A549 (cell line): ENCODE data around the gene COX6A1. TPM values are rescaled to one million over a fixed set of nuclear protein-coding genes. Genes with fewer than 3 reads are reported as not detected.

Source experiments
- ATAC-seq, 2 experiments: fragments of 200-7000 bp in 1 of 2; fragments of >200 bp in 1 of 2; cut with Nextera tagmentation in 1 of 2; cut with Tn5 transposase in 1 of 2; 3 replicates each; pipeline versions ENCODE4 v1.8.0 to v1.9.1; 2018 to 2020; ENCODE audit warnings: mild to moderate bottlenecking in 1 of 2, moderate library complexity in 1 of 2
- CTCF ChIA-PET: fragments of 300-600 bp; sonication (Branson Sonifier 250); formaldehyde crosslinking; extraction: SDS; loops from one replicate; lab custom pipeline; 2021; ENCODE audit warnings: antibody characterized with exemption, inconsistent platforms; lab: Yijun Ruan, JAX
- POLR2A ChIA-PET: fragments of 350-600 bp; formaldehyde crosslinking; extraction: SDS; loops from one replicate; lab custom pipeline; 2021; ENCODE audit warnings: antibody characterized with exemption, inconsistent platforms; lab: Yijun Ruan, JAX
- DNase-seq, 2 experiments: peaks; one replicate each; pipeline versions ENCODE4 v3.0.0 to v3.0.0-alpha.2; 2011 to 2016; ENCODE audit warnings: low read depth in 1 of 2, low spot score in 1 of 2
- FAIRE-seq: peaks from 2 replicates; lab custom pipeline; 2011; peaks lifted over from hg19 to GRCh38; lab: Jason Lieb, UNC
- H3K27ac ChIP-seq, 2 experiments: fragments of >200 bp; sonication (Bioruptor Twin); formaldehyde crosslinking; 3 replicates each; pipeline ENCODE4 v1.5.1; 2016 to 2017
- H3K4me1 ChIP-seq: fragments of >200 bp; sonication (Bioruptor Twin); formaldehyde crosslinking; 3 replicates; pipeline ENCODE4 v1.6.1; 2016
- H3K4me2 ChIP-seq: fragments of >200 bp; sonication (Bioruptor Twin); formaldehyde crosslinking; 3 replicates; pipeline ENCODE4 v1.6.1; 2016
- H3K4me3 ChIP-seq: fragments of >200 bp; sonication (Bioruptor Twin); formaldehyde crosslinking; 3 replicates; pipeline ENCODE4 v1.5.1; 2016
- H3K9me3 ChIP-seq: fragments of >200 bp; sonication (Bioruptor Twin); formaldehyde crosslinking; 3 replicates; pipeline ENCODE4 v1.6.1; 2016
- BHLHE40 ChIP-seq: IDR thresholded peaks from 2 replicates; pipeline ENCODE4 v1.6.1; 2012; ENCODE audit warnings: low read depth, low read length, inconsistent platforms
- CBX2 ChIP-seq: fragments of 200-600 bp; sonication (generic); IDR thresholded peaks from 2 replicates; pipeline ENCODE4 v1.6.1; 2016; ENCODE audit warnings: low read depth, mild to moderate bottlenecking, borderline replicate concordance
- CEBPB ChIP-seq, 2 experiments: fragments of >200 bp in 1 of 2; sonication (Bioruptor Twin) in 1 of 2; formaldehyde crosslinking in 1 of 2; IDR thresholded peaks; 2 replicates each; pipeline ENCODE4 v1.6.1; 2012 to 2016
- E2F6 ChIP-seq: IDR thresholded peaks from 2 replicates; pipeline ENCODE4 v1.6.1; 2012; ENCODE audit warnings: low read depth, borderline replicate concordance
- EHF ChIP-seq: fragments of 250-450 bp; sonication (Bioruptor Pico); IDR thresholded peaks from 2 replicates; pipeline ENCODE4 v1.5.0; 2020; ENCODE audit warnings: mild to moderate bottlenecking
- EHMT2 ChIP-seq: fragments of 200-600 bp; sonication (generic); IDR thresholded peaks from 2 replicates; pipeline ENCODE4 v1.6.1; 2016; ENCODE audit warnings: antibody characterized with exemption, low read depth, mild to moderate bottlenecking, moderate library complexity
- ESRRA ChIP-seq: fragments of 150-350 bp; IDR thresholded peaks from 2 replicates; pipeline ENCODE4 v1.6.1; 2014; ENCODE audit warnings: mild to moderate bottlenecking, low read length, borderline replicate concordance
- FOSB ChIP-seq: fragments of 250-450 bp; sonication (Bioruptor Pico); IDR thresholded peaks from 2 replicates; pipeline ENCODE4 v1.5.0; 2020; ENCODE audit warnings: mild to moderate bottlenecking, moderate library complexity
- FOXS1 ChIP-seq: fragments of 250-450 bp; sonication (Bioruptor Pico); IDR thresholded peaks from 2 replicates; pipeline ENCODE4 v1.5.0; 2020; ENCODE audit warnings: mild to moderate bottlenecking, moderate library complexity
- GATA3 ChIP-seq: IDR thresholded peaks from 2 replicates; pipeline ENCODE4 v1.6.1; 2012; ENCODE audit warnings: borderline replicate concordance
- HOXA7 ChIP-seq: fragments of 250-450 bp; sonication (Bioruptor Pico); IDR thresholded peaks from 2 replicates; pipeline ENCODE4 v1.5.0; 2020; ENCODE audit warnings: mild to moderate bottlenecking, moderate library complexity
- HOXB5 ChIP-seq: fragments of 250-450 bp; sonication (Bioruptor Pico); IDR thresholded peaks from 2 replicates; pipeline ENCODE4 v1.5.0; 2020; ENCODE audit warnings: mild to moderate bottlenecking, moderate library complexity
- JUN ChIP-seq, 2 experiments: fragments of >200 bp; sonication (Bioruptor Twin); formaldehyde crosslinking; IDR thresholded peaks; 2 replicates in 1 of 2; 3 replicates in 1 of 2; pipeline ENCODE4 v1.6.1; 2016 to 2017
- JUNB ChIP-seq: fragments of >200 bp; sonication (Bioruptor Twin); formaldehyde crosslinking; IDR thresholded peaks from 2 replicates; pipeline ENCODE4 v1.6.1; 2016
- MAFK ChIP-seq: fragments of 450-650 bp; IDR thresholded peaks from 2 replicates; pipeline ENCODE4 v1.6.1; 2014; ENCODE audit not compliant: partially characterized antibody
- MYC ChIP-seq: IDR thresholded peaks from 2 replicates; pipeline ENCODE4 v1.6.1; 2012; ENCODE audit warnings: mild to moderate bottlenecking, inconsistent platforms, low read length, improper control_type of control experiment, borderline replicate concordance
- PBX3 ChIP-seq: IDR thresholded peaks from 2 replicates; pipeline ENCODE4 v1.6.1; 2012
- PHF8 ChIP-seq: fragments of 200-600 bp; sonication (generic); IDR thresholded peaks from 2 replicates; pipeline ENCODE4 v1.6.1; 2016; ENCODE audit warnings: low read depth, mild to moderate bottlenecking, antibody characterized with exemption, moderate library complexity, borderline replicate concordance
- POLR2AphosphoS2 ChIP-seq: conservative IDR thresholded peaks from 2 replicates; pipeline ENCODE4 v1.6.1; 2012; ENCODE audit warnings: low read length, improper control_type of control experiment, inconsistent platforms
- RAD21 ChIP-seq, 2 experiments: fragments of >200 bp in 1 of 2; sonication (Bioruptor Twin) in 1 of 2; formaldehyde crosslinking in 1 of 2; IDR thresholded peaks in 1 of 2; conservative IDR thresholded peaks in 1 of 2; 2 replicates in 1 of 2; 3 replicates in 1 of 2; pipeline ENCODE4 v1.6.1; 2012 to 2018; ENCODE audit warnings: inconsistent platforms in 1 of 2
- RFX5 ChIP-seq: fragments of 450-650 bp; IDR thresholded peaks from 2 replicates; pipeline ENCODE4 v1.7.1; 2014; ENCODE audit warnings: antibody characterized with exemption, mild to moderate bottlenecking, moderate library complexity
- TP53 ChIP-seq: fragments of 250-450 bp; sonication (Bioruptor Pico); IDR thresholded peaks from 2 replicates; pipeline ENCODE4 v1.5.0; 2021; ENCODE audit warnings: mild to moderate bottlenecking, moderate library complexity
- USF2 ChIP-seq: fragments of 450-650 bp; IDR thresholded peaks from 2 replicates; pipeline ENCODE4 v1.6.1; 2014; ENCODE audit warnings: antibody characterized with exemption
- WGBS: methylation state at CpG from one replicate; pipeline ENCODE4 v1.1.6; 2017; ENCODE audit errors: missing lambda C conversion rate; 5-methylcytosine and 5-hydroxymethylcytosine counted together
- polyA plus RNA-seq, 4 experiments: library from polyadenylated mRNA; depleted of rRNA in 3 of 4; stranded (reverse); fragments of >200 nt; fragmentation: RNase III in 1 of 4; extraction: RNeasy Plus Mini Kit Qiagen cat#74134 plus additional on column Dnase treatment in 1 of 4; gene quantifications; 2 replicates in 3 of 4; 3 replicates in 1 of 4; pipeline ENCODE4 v1.2.3, GENCODE V29; 2011 to 2017

COX6A1 gene
- polyA plus RNA-seq, 2 of the 4 experiments (the other 2 are of a cell fraction) = 759 to 948 TPM

GRCh38 chr12:120467439-120467838 lies 29.5 kb downstream of the COX6A1 start:
- TF ChIP-seq MYC = no peak
- no peak for TF ChIP-seq EHF (CRISPR knock-in tag)
- TF ChIP-seq MAFK = no peak
- TF ChIP-seq E2F6 = no peak
- no peak for TF ChIP-seq RAD21 (conservative IDR thresholded peaks at IDR 0.05 in 1 of 2, IDR thresholded peaks at IDR 0.05 in 1 of 2)
- no peak for TF ChIP-seq USF2
- no peak for TF ChIP-seq FOXS1 (CRISPR knock-in tag)
- no peak for TF ChIP-seq JUNB
- no peak for TF ChIP-seq TP53
- no peak for TF ChIP-seq POLR2AphosphoS2
- no peak for TF ChIP-seq FOSB
- TF ChIP-seq CBX2 = no peak
- no peak for TF ChIP-seq RFX5
- TF ChIP-seq ESRRA = no peak
- TF ChIP-seq HOXB5 (CRISPR knock-in tag) = no peak
- no peak for TF ChIP-seq GATA3
- TF ChIP-seq CEBPB (IDR thresholded peaks at IDR 0.05) = no peak
- TF ChIP-seq BHLHE40 = no peak
- no peak for TF ChIP-seq HOXA7 (CRISPR knock-in tag)
- TF ChIP-seq JUN (IDR thresholded peaks at IDR 0.05) = no peak
- TF ChIP-seq, all 56 proteins: peak for 0
- no peak for ATAC-seq
- no peak for DNase-seq
- H3K27ac ChIP-seq = no peak overlapping the region
- no peaks in the 10 kb centered on the region for H3K9me3 ChIP-seq
- peaks cover 29% of the 10 kb centered on the region; the same call in 2 of the 3 replicates for H3K4me1 ChIP-seq
- CTCF ChIA-PET = interaction anchor here (0.9 to 11.1 kb wide), 21 partner anchors 13 to 504 kb away, joined by 3 to 167 read pairs (median 4); partner anchors contain the start of genes COX6A1, DYNLL1, GATC and TRIAP1
- no peak overlapping the region for H3K4me3 ChIP-seq
- POLR2A ChIA-PET = interaction anchor here (1.7 kb wide), 1 partner anchor 266 kb away, joined by 3 read pairs; the partner anchor contains the start of gene RPLP0
- WGBS = 91% methylated on average over 6 of the region's 6 CpGs
- FAIRE-seq = no peak
- H3K4me2 ChIP-seq = no peak overlapping the region; the same call in 2 of the 3 replicates

- WGBS = 4% methylated on average over 23 of the region's 23 CpGs
- H3K4me1 ChIP-seq = peaks cover 29% of the 10 kb centered on the region; the same call in 2 of the 3 replicates
- FAIRE-seq (no peak), ATAC-seq (peak; percentile 15 to 20; a peak in 4 of 6 replicates), DNase-seq (peak; percentile 25 to 55)
- H3K9me3 ChIP-seq = no peaks in the 10 kb centered on the region
- H3K4me3 ChIP-seq = peak overlapping the region; percentile 80
- ChIA-PET POLR2A (interaction anchor here (1.5 kb wide), 1 partner anchor 28 kb away, joined by 3 read pairs; the partner anchor contains the start of gene DYNLL1), CTCF (interaction anchor here (0.6 to 11.1 kb wide), 11 partner anchors 14 to 240 kb away, joined by 3 to 167 read pairs (median 4); partner anchors contain the start of gene COX6A1)
- no peak for TF ChIP-seq GATA3
- 0 out of 2 replicates have a peak, but pooled peaks have one; percentile 17 for TF ChIP-seq FOSB
- peak overlapping the region; percentile 98 for H3K27ac ChIP-seq
- H3K4me2 ChIP-seq = peak overlapping the region; percentile 90
Observed at GRCh38 chr12:120468325-120468820, 30.5 kb downstream of the COX6A1 start.

GRCh38 chr12:120468821-120469449 lies 31.0 kb downstream of the COX6A1 start:
- H3K4me3 ChIP-seq = peak overlapping the region; percentile 80
- CTCF ChIA-PET = interaction anchor here (0.5 to 11.1 kb wide), 13 partner anchors 14 to 181 kb away, joined by 3 to 167 read pairs (median 4); partner anchors contain the start of gene COX6A1
- no peak for FAIRE-seq
- no peaks in the 10 kb centered on the region for H3K9me3 ChIP-seq
- peaks cover 32% of the 10 kb centered on the region; the same call in 2 of the 3 replicates for H3K4me1 ChIP-seq
- POLR2A ChIA-PET = interaction anchor here (1.5 kb wide), 1 partner anchor 27 kb away, joined by 3 read pairs; the partner anchor contains the start of gene DYNLL1
- TF ChIP-seq PBX3 = no peak
- no peak for TF ChIP-seq CEBPB (IDR thresholded peaks at IDR 0.05)
- TF ChIP-seq E2F6 = no peak
- TF ChIP-seq EHMT2 = no peak
- TF ChIP-seq PHF8 = no peak
- TF ChIP-seq HOXB5 (CRISPR knock-in tag) = no peak
- TF ChIP-seq, all 56 proteins: peak for 0
- peak; percentile 31 to 36 for DNase-seq
- peak; percentile 11 to 37 for ATAC-seq
- H3K27ac ChIP-seq = peak overlapping the region; percentile 98
- H3K4me2 ChIP-seq = peak overlapping the region; percentile 90
- under 1% methylated on average over 13 of the region's 57 CpGs for WGBS
